GM12873 (cell line): ENCODE data around the gene CASK.

Experiments
- CTCF ChIP-seq: IDR thresholded peaks from 2 replicates; pipeline ENCODE4 v1.5.1; 2012; ENCODE audit warnings: low read depth, mild to moderate bottlenecking, moderate library complexity, low read length, control low read depth; ENCODE audit not compliant: insufficient read depth; ENCODE audit errors: missing control alignments

Gene CASK

GRCh38 chrX:41722816-41723618, 200.3 kb downstream of the CASK start:
- TF ChIP-seq CTCF = no peak

GRCh38 chrX:41722214-41722613, 201.1 kb downstream of the CASK start:
- TF ChIP-seq CTCF = no peak

- no peak for TF ChIP-seq CTCF
Observed at GRCh38 chrX:41721590-41721989, 201.8 kb downstream of the CASK start.

- no peak for TF ChIP-seq CTCF
Observed at GRCh38 chrX:41720125-41720779, 203.1 kb downstream of the CASK start.

- peak; percentile 5 for TF ChIP-seq CTCF
Observed at GRCh38 chrX:41718481-41719235, 204.7 kb downstream of the CASK start.

GRCh38 chrX:41716767-41717473, 206.4 kb downstream of the CASK start:
- no peak for TF ChIP-seq CTCF

GRCh38 chrX:41716222-41716621, 207.1 kb downstream of the CASK start:
- TF ChIP-seq CTCF = no peak
